ENCODE data around the gene ONECUT3. TPM values are rescaled to one million over a fixed set of nuclear protein-coding genes. Genes with fewer than 3 reads are reported as not detected.

Gene ONECUT3
- total and polyA plus RNA-seq, 2 of the 4 experiments (the other 2 are of a cell fraction), result not detected

DNA sequence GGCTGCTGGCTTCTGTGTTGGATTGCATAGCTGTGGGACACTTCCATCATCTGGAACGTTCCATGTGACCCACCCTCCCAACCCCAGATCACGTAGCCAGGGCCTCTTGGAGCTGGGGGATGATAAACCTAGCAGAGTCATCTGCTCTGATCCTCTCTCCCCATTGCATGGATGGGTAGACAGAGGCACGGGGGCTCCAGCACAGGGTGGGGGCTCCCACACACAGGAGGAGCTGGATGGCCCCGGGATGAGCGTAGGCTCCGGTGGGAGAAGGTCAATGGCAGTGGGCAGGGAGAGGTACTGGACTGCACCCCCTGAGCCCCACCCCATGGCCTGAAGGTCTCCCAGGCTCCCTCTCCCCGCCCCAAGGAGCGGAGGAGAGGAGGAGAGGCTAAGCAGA is 33.4 kb downstream of the ONECUT3 start:
- Histone ChIP-seq H4K91ac (ENCODE audit: insufficient read depth, low read depth, low read length) (no peak overlapping the region), H3K27me3 (ENCODE audit: control insufficient read depth, insufficient read depth, low read length) (peaks cover 34% of the 10 kb centered on the region), H2BK120ac (ENCODE audit: low read depth, low read length) (no peak overlapping the region), H3K23ac (ENCODE audit: low read depth, low read length) (no peak overlapping the region), H3K4me2 (ENCODE audit: low read depth, low read length) (no peak overlapping the region), H3K36me3 (ENCODE audit: control insufficient read depth, insufficient read depth, low read length) (no peaks in the 10 kb centered on the region), H3K4me3 (ENCODE audit: insufficient read depth, low read depth, low read length) (no peak overlapping the region), H3K9me3 (ENCODE audit: control insufficient read depth, insufficient read depth, low read length) (peaks cover 18% of the 10 kb centered on the region), H2BK20ac (ENCODE audit: low read depth, low read length) (no peak overlapping the region), H3K79me1 (ENCODE audit: low read depth in 1 of 2, low read length in 2 of 2) (no peaks in the 10 kb centered on the region), H2BK15ac (ENCODE audit: low read depth, low read length) (no peak overlapping the region), H3K14ac (replicated peaks; ENCODE audit: low read depth, low read length) (no peak overlapping the region), H3K18ac (ENCODE audit: low read depth, low read length) (no peak overlapping the region), H3K56ac (ENCODE audit: extremely low read depth, insufficient read depth, low read length) (no peak overlapping the region), H2AK5ac (ENCODE audit: low read depth, low read length) (no peak overlapping the region), H3K9me1 (ENCODE audit: insufficient read depth, low read length) (no peaks in the 10 kb centered on the region), H3K4me1 (ENCODE audit: control insufficient read depth, insufficient read depth, low read length) (no peaks in the 10 kb centered on the region), H3K27ac (ENCODE audit: insufficient read depth, low read length) (no peak overlapping the region), H4K5ac (ENCODE audit: low read depth, low read length) (no peak overlapping the region), H2BK5ac (ENCODE audit: low read depth, low read length, poor library complexity, severe bottlenecking) (no peak overlapping the region), H2AK9ac (replicated peaks; ENCODE audit: low read depth, low read length, poor library complexity) (no peak overlapping the region), H2AFZ (replicated peaks; ENCODE audit: low read length, poor library complexity) (no peak overlapping the region), H3K9ac (ENCODE audit: low read depth, low read length) (no peak overlapping the region), H4K8ac (ENCODE audit: low read depth in 2 of 2, low read length in 2 of 2) (no peak overlapping the region), H4K20me1 (ENCODE audit: insufficient read depth, low read length) (no peaks in the 10 kb centered on the region), H3K4ac (ENCODE audit: low read depth, low read length) (no peak overlapping the region)
- TF ChIP-seq NFE2L2 (IDR thresholded peaks at IDR 0.05; ENCODE audit: low read depth, low read length), result no peak
- TF ChIP-seq, protein P1, sequence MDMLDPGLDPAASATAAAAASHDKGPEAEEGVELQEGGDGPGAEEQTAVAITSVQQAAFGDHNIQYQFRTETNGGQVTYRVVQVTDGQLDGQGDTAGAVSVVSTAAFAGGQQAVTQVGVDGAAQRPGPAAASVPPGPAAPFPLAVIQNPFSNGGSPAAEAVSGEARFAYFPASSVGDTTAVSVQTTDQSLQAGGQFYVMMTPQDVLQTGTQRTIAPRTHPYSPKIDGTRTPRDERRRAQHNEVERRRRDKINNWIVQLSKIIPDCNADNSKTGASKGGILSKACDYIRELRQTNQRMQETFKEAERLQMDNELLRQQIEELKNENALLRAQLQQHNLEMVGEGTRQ (IDR thresholded peaks at IDR 0.05; ENCODE audit: low read depth, low read length), result no peak
- intact Hi-C loops (cut with micrococcal nuclease) (no loop called here), dilution Hi-C loops (cut with HindIII; ENCODE audit: low sequenced_read_pairs, unreplicated experiment) (no loop called here), in situ Hi-C loops (cut with MboI; ENCODE audit: low sequenced_read_pairs) (loop anchor here (25.0 kb wide), 1 partner anchor 249 kb away; no protein-coding TSS in a partner anchor)
- 80% methylated on average over 1 of the region's 8 CpGs; no CpG with 5 or more reads in 1 of the 2 experiments for WGBS, 2 experiments (ENCODE audit: extremely low coverage in 2 of 2, insufficient read length in 1 of 2)
- no TSS peak for BruUV-seq (replicated peaks)
- ATAC-seq (ENCODE audit: low read depth) (no peak), DNase-seq (no peak)
- ChIA-PET CTCF (no interaction called here), POLR2A (ENCODE audit: unreplicated experiment) (no interaction called here)
